Suppressor macrophage treated with lipopolysaccharide for 4 hours (primary cell): ENCODE measurements around the gene NDUFA6.
"Not testable (repeated sequence)": the region's sequence is repeated elsewhere in the genome, so short reads cannot be mapped to it uniquely, and the experiment has no call there.

ENCODE experiments used
- DNase-seq: peaks from one replicate; pipeline ENCODE4 v3.0.0-alpha.2; 2020

NDUFA6 gene

DNA sequence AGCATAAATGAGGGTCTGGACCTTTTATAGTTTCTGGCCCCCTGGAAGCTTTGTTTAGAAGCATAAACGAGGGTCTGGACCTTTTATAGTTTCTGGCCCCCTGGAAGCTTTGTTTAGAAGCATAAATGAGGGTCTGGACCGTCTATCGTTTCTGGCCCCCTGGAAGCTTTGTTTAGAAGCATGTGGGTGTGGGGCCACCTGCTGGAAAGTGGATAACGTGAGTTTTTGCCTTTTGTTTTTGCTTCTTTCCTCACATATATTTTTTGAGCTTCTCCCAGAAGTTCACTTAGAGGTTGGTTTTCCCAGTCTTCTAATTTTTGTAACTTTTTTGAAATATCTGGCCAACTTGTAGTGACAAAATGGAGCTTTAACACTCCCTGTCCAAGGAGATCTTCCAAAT lies 22.2 kb upstream of the NDUFA6 start:
- DNase-seq: not testable (repeated sequence)

GRCh38 chr22:42111798-42112197 lies 21.2 kb upstream of the NDUFA6 start:
- DNase-seq: no peak

DNA sequence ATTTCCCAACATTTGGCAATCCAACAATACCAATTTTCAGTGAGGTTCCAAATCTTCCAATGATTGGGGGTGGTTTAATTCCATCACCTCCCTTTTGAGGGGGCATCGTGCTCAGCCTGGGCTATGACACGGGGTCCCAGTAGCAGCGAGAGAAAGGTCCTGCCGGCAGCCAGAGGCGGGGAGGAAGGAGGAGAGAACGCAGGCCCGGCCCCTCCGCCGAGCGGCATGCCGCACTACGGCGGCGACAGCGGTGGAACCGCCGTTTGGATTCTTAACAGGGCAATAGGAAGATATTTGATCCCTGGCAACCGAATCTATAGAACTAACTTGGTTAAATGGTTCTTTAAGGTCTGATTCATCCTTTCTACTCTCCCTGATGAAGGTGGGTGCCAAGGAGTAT lies 18.3 kb upstream of the NDUFA6 start:
- no peak for DNase-seq

GRCh38 chr22:42104332-42104860 lies 13.8 kb upstream of the NDUFA6 start:
- not testable (repeated sequence) for DNase-seq

- DNase-seq: no peak
Observed at GRCh38 chr22:42101199-42101598, 10.6 kb upstream of the NDUFA6 start.

- no peak for DNase-seq
Observed at GRCh38 chr22:42091455-42091782, 847 bp upstream of the NDUFA6 start.

GRCh38 chr22:42086051-42086450 lies 4.5 kb downstream of the NDUFA6 start:
- no peak for DNase-seq

DNA sequence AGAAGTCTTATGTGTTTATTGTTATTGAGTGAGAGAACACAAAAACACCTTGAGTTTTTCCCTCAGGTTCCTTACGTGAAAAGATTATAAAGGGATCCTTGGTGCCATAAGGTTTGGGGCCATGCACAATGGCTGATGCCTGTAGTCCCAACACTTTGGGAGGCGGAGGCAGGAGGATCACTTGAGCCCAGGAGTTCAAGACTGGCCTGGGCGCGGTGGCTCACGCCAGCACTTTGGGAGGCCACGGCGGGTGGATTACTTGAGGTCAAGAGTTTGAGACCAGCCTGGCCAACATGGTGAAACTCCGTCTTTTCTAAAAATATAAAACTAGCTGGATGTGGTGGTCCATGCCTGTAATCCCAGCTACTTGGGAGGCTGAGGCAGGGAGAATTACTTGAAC lies 5.7 kb downstream of the NDUFA6 start:
- DNase-seq: no peak

DNA sequence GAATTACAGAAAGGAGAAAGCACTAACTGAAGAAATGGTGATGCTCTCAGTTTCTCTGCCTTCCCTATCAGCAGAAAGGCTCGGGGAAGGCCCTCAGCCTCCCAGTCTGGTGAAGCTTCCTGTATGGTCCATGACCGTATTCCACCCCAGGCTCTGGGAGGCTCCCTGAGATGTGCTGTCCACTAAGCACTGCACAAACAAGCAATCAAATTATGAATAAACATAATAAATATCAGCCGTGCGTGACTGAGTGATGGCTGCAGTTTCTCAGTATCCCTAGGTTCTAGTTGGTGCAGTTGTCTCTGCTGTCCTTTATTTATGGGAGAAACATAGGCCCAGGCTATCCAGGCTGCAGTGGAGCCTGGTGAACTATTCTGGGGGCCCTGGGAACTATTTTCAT lies 7.5 kb downstream of the NDUFA6 start:
- DNase-seq: no peak

- peak; percentile 42 for DNase-seq
Observed at GRCh38 chr22:42080287-42080686, 10.3 kb downstream of the NDUFA6 start.

GRCh38 chr22:42079319-42080251 lies 11.0 kb downstream of the NDUFA6 start, which contains the start of gene SMDT1:
Gene SMDT1, plus strand, starts transcription at chr22:42079700. Its CDS starts 69 bp downstream, at chr22:42079769.
- DNase-seq: peak; percentile 100

DNA sequence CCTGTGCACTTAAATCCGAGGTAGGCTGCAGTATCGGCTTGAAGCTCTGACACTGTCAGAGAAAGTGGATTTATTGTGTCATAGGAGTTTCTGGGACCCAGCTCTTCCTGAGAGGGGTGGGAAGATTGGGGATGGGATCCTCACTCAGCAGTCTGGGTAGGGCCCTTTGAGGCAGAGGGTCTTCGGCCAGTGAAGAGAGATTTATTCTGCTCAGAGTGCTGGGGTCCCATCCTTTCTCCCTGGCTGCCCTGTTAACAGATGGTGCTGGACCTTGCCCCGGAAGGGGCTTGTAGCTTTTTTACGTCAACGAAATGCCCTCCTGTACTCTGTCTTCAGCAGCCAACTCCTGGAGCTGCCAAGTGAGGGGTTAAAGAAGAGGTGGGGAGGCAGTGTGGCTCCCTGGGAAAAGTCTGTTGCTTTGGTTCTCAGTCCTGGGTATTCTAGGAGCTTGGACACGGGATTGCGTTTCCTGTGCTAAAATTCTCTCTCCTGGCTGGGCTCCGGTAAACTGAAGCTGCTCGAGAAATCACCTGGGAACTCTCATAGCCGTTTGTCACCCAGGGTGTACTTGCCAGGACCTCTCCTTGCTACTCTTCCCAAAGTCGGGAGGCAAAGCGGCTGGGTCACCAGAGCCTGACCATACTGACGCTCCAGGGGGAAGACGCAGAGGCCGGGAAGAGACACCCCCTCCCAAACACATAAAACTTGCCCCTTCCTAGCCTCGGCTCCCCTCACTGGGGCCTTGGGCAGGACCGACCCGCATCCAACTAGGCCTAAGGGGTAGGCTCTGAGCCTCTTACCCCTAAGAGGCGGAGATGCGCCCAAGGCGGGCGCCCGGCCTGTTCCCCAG lies 11.9 kb downstream of the NDUFA6 start:
- DNase-seq: no peak

GRCh38 chr22:42077486-42078125 lies 13.0 kb downstream of the NDUFA6 start:
- no peak for DNase-seq

DNA sequence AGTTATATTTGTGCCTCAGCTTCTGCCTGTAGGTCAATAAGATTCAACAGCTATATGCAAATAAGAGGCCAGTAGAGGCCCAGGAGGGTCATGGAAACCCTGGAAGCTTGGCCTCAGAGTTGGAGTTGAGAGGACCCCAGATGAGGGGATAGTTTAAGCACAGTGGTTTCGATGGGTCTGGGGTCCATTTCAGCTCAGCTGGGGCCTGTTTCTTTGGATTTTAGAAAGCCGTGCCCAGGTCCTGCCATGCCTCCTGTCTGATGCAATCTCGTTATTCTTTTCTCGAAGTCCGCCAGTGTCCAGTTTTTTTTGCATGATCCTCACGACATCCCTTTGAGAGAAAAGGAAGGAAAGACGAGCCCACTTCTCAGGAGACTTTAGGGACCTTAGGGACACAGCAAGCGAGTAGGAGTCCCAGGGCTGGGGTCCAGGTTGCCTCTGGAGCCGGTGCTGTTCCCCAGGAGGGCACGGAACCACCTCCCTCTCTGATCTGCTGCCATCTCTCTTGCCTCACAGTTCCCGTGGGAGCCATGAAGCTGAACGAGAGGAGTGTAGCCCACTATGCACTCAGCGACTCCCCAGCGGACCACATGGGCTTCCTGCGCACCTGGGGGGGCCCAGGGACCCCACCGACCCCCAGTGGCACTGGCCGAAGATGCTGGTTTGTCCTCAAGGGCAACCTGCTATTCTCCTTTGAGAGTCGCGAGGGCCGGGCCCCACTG lies 13.6 kb downstream of the NDUFA6 start:
- no peak for DNase-seq

GRCh38 chr22:42074846-42075676 lies 15.5 kb downstream of the NDUFA6 start:
- no peak for DNase-seq

GRCh38 chr22:42074132-42074811 lies 16.3 kb downstream of the NDUFA6 start, which contains the start of gene PHETA2:
Gene PHETA2, plus strand, starts transcription at chr22:42074248. Its CDS starts 3,046 bp downstream, at chr22:42077294.
- peak; percentile 49 for DNase-seq

GRCh38 chr22:42073621-42074041 lies 16.9 kb downstream of the NDUFA6 start:
- no peak for DNase-seq

- no peak for DNase-seq
Observed at GRCh38 chr22:42072606-42073330, 17.8 kb downstream of the NDUFA6 start.

DNA sequence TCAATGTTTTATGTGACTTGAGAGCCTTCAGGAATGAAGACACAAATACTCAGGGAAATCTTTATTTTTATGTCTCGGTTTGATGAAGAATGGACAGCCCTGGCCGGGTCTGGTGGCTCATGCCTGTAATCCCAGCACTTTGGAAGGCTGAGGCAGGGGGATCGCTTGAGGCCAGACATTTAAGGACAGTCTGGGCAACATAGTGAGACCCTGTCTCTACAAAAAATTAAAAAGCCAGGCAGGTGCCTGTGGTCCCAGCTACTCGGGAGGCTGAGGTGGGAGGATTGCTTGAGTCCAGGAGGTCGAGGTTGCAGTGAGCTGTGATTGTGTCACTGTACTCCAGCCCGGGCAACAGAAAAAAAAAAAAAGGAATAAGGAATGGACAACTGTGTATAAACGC lies 19.1 kb downstream of the NDUFA6 start:
- not testable (repeated sequence) for DNase-seq
